Naive B cell (primary cell): Measurements from ENCODE around the gene IFI6. TPM values are rescaled to one million over a fixed set of nuclear protein-coding genes. Genes with fewer than 3 reads are reported as not detected.
A peak's percentile ranks its signal among the peaks of the same experiment; 100 is the strongest.
"Not testable (repeated sequence)": the region's sequence is repeated elsewhere in the genome, so short reads cannot be mapped to it uniquely, and the experiment has no call there.

Source experiments
- ATAC-seq, 2 donors: fragments of 150-1000 bp; cut with Tn5 transposase; 2 replicates each; pipeline ENCODE4 v1.10.0; 2021; ENCODE audit warnings: low read depth in 2 of 2, mild to moderate bottlenecking in 2 of 2, moderate library complexity in 2 of 2
- DNase-seq: peaks from one replicate; pipeline ENCODE4 v3.0.0; 2022
- H3K27ac Mint-ChIP-seq, 6 donors: one replicate each; pipeline ENCODE4 v1.8.0; 2020 to 2022; ENCODE audit warnings: mild to moderate bottlenecking in 6 of 6, mixed read lengths in 6 of 6, moderate library complexity in 5 of 6, inconsistent platforms in 2 of 6
- H3K27me3 Mint-ChIP-seq, 3 donors: one replicate each; pipeline ENCODE4 v1.8.0; 2021 to 2022; ENCODE audit warnings: mixed read lengths in 3 of 3, mild to moderate bottlenecking in 1 of 3
- H3K36me3 Mint-ChIP-seq, 2 donors: one replicate each; pipeline ENCODE4 v1.8.0; 2020 to 2022; ENCODE audit warnings: mixed read lengths in 2 of 2, inconsistent platforms in 1 of 2, mild to moderate bottlenecking in 1 of 2
- H3K4me1 Mint-ChIP-seq, 3 donors: one replicate each; pipeline ENCODE4 v1.8.0; 2020 to 2022; ENCODE audit warnings: mixed read lengths in 3 of 3, inconsistent platforms in 1 of 3, mild to moderate bottlenecking in 1 of 3, moderate library complexity in 1 of 3
- H3K4me3 Mint-ChIP-seq, 8 donors: one replicate each; pipeline ENCODE4 v1.8.0; 2020 to 2022; ENCODE audit warnings: mild to moderate bottlenecking in 8 of 8, mixed read lengths in 8 of 8, moderate library complexity in 8 of 8, inconsistent platforms in 2 of 8
- H3K9me3 Mint-ChIP-seq, 7 donors: one replicate each; pipeline ENCODE4 v1.8.0; 2020 to 2022; ENCODE audit warnings: mixed read lengths in 7 of 7, mild to moderate bottlenecking in 5 of 7, inconsistent platforms in 2 of 7, moderate library complexity in 1 of 7
- polyA plus RNA-seq, 6 donors: library from polyadenylated mRNA; unstranded; fragments of 300-500 nt; fragmentation: Illumina TruSeq; gene quantifications; one replicate each; pipeline ENCODE4 v1.2.3, GENCODE V29; 2021; ENCODE audit warnings: low read depth in 6 of 6

Gene IFI6
- polyA plus RNA-seq, 6 donors from 2014 or later, result 27.6 to 65.1 (median 52.8) TPM

- ATAC-seq (no peak), DNase-seq (no peak)
- H3K36me3 Mint-ChIP-seq, result no peaks in the 10 kb centered on the region
- peak overlapping the region in 2 of 6 donors; percentile 50 to 59 for H3K27ac Mint-ChIP-seq
- peaks cover 34 to 59% (median 45%) of the 10 kb centered on the region in 3 donors for H3K4me1 Mint-ChIP-seq
- H3K9me3 Mint-ChIP-seq, result no peaks in the 10 kb centered on the region
- H3K4me3 Mint-ChIP-seq, result no peak overlapping the region
- H3K27me3 Mint-ChIP-seq, result no peaks in the 10 kb centered on the region
Measured at GRCh38 chr1:27638805-27639204, 33.2 kb downstream of the IFI6 start.

- H3K27me3 Mint-ChIP-seq, result no peaks in the 10 kb centered on the region
- H3K4me3 Mint-ChIP-seq, result peak overlapping the region in 6 of 8 donors; percentile 11 to 85 (median 43)
- DNase-seq, result no peak
- ATAC-seq, result no peak
- peak overlapping the region in 4 of 6 donors; percentile 47 to 88 (median 62) for H3K27ac Mint-ChIP-seq
- H3K36me3 Mint-ChIP-seq, result no peaks in the 10 kb centered on the region
- no peaks in the 10 kb centered on the region for H3K9me3 Mint-ChIP-seq
- H3K4me1 Mint-ChIP-seq, result peaks cover 37 to 59% (median 43%) of the 10 kb centered on the region in 3 donors
Measured at GRCh38 chr1:27638047-27638734, 33.8 kb downstream of the IFI6 start.

GRCh38 chr1:27635396-27636142 is 36.4 kb downstream of the IFI6 start:
- Mint-ChIP-seq H3K27me3 (no peaks in the 10 kb centered on the region), H3K27ac (peak overlapping the region; percentile 93 to 99 (median 97)), H3K36me3 (no peaks in the 10 kb centered on the region), H3K4me3 (peak overlapping the region; percentile 75 to 96 (median 92)), H3K4me1 (peaks cover 62 to 85% (median 69%) of the 10 kb centered on the region in 3 donors), H3K9me3 (no peaks in the 10 kb centered on the region)
- DNase-seq, result no peak
- no peak for ATAC-seq

GRCh38 chr1:27634985-27635367 is 37.0 kb downstream of the IFI6 start, which contains the start of gene FGR:
FGR (minus strand) TSS chr1:27635185; CDS start chr1:27623916, 11,269 bp downstream.
- peak within 1 kb of the TSS; percentile 97 to 99 (median 97) for H3K27ac Mint-ChIP-seq
- no peaks in the 10 kb centered on the region for H3K27me3 Mint-ChIP-seq
- ATAC-seq (no peak), DNase-seq (peak; percentile 33)
- peak within 1 kb of the TSS; percentile 87 to 96 (median 94) for H3K4me3 Mint-ChIP-seq
- no peaks in the 10 kb centered on the region for H3K9me3 Mint-ChIP-seq
- no peaks in the 10 kb centered on the region for H3K36me3 Mint-ChIP-seq
- peaks cover 61 to 89% (median 74%) of the 10 kb centered on the region in 3 donors for H3K4me1 Mint-ChIP-seq

GRCh38 chr1:27634177-27634984 is 37.6 kb downstream of the IFI6 start:
- H3K36me3 Mint-ChIP-seq, result no peaks in the 10 kb centered on the region
- peaks cover 60 to 89% (median 78%) of the 10 kb centered on the region in 3 donors for H3K4me1 Mint-ChIP-seq
- H3K4me3 Mint-ChIP-seq, result peak overlapping the region; percentile 87 to 96 (median 94)
- peak; percentile 26 for ATAC-seq
- H3K27ac Mint-ChIP-seq, result peak overlapping the region; percentile 87 to 98 (median 96)
- peak; percentile 65 for DNase-seq
- no peaks in the 10 kb centered on the region for H3K9me3 Mint-ChIP-seq
- no peaks in the 10 kb centered on the region for H3K27me3 Mint-ChIP-seq

- peak overlapping the region; percentile 37 to 98 (median 94) for H3K27ac Mint-ChIP-seq
- H3K36me3 Mint-ChIP-seq, result no peaks in the 10 kb centered on the region
- peak overlapping the region; percentile 68 to 96 (median 88) for H3K4me3 Mint-ChIP-seq
Measured at GRCh38 chr1:27633640-27634176, 38.3 kb downstream of the IFI6 start.

GRCh38 chr1:27633298-27633610 is 38.7 kb downstream of the IFI6 start:
- DNase-seq (peak; percentile 13), ATAC-seq (no peak)
- H3K27ac Mint-ChIP-seq, result peak overlapping the region; percentile 79 to 98 (median 94)
- H3K4me1 Mint-ChIP-seq, result peaks cover 67 to 92% (median 83%) of the 10 kb centered on the region in 3 donors
- H3K27me3 Mint-ChIP-seq, result no peaks in the 10 kb centered on the region
- H3K4me3 Mint-ChIP-seq, result peak overlapping the region; percentile 68 to 96 (median 88)
- no peaks in the 10 kb centered on the region for H3K9me3 Mint-ChIP-seq
- H3K36me3 Mint-ChIP-seq, result no peaks in the 10 kb centered on the region

More at GRCh38 chr1:27633640-27634176, 38.3 kb downstream of the IFI6 start:
- ATAC-seq, result no peak
- DNase-seq, result no peak
- no peaks in the 10 kb centered on the region for H3K27me3 Mint-ChIP-seq
- H3K4me1 Mint-ChIP-seq, result peaks cover 63 to 92% (median 81%) of the 10 kb centered on the region in 3 donors
- H3K9me3 Mint-ChIP-seq, result no peaks in the 10 kb centered on the region

- Mint-ChIP-seq H3K4me1 (peaks cover 63 to 89% (median 79%) of the 10 kb centered on the region in 3 donors), H3K36me3 (no peaks in the 10 kb centered on the region), H3K27me3 (no peaks in the 10 kb centered on the region), H3K4me3 (peak overlapping the region; percentile 68 to 96 (median 88)), H3K27ac (peak overlapping the region; percentile 79 to 98 (median 94)), H3K9me3 (no peaks in the 10 kb centered on the region)
- peak; percentile 17 to 20 for ATAC-seq
- DNase-seq, result peak; percentile 30
Measured at GRCh38 chr1:27632387-27633297, 39.4 kb downstream of the IFI6 start.

GRCh38 chr1:27630859-27631491 is 41.0 kb downstream of the IFI6 start:
- ATAC-seq, result no peak
- peaks cover 64 to 80% (median 72%) of the 10 kb centered on the region in 3 donors for H3K4me1 Mint-ChIP-seq
- H3K36me3 Mint-ChIP-seq, result no peaks in the 10 kb centered on the region
- peak overlapping the region; percentile 82 to 98 (median 94) for H3K27ac Mint-ChIP-seq
- H3K4me3 Mint-ChIP-seq, result peak overlapping the region; percentile 3 to 96 (median 84)
- no peaks in the 10 kb centered on the region for H3K9me3 Mint-ChIP-seq
- H3K27me3 Mint-ChIP-seq, result no peaks in the 10 kb centered on the region
- peak; percentile 36 for DNase-seq

GRCh38 chr1:27628712-27629111 is 43.3 kb downstream of the IFI6 start:
- peak overlapping the region; percentile 48 to 96 (median 82) for H3K27ac Mint-ChIP-seq
- ATAC-seq (no peak), DNase-seq (no peak)
- H3K36me3 Mint-ChIP-seq, result no peaks in the 10 kb centered on the region
- no peaks in the 10 kb centered on the region for H3K9me3 Mint-ChIP-seq
- no peaks in the 10 kb centered on the region for H3K27me3 Mint-ChIP-seq
- peaks cover 57 to 69% (median 59%) of the 10 kb centered on the region in 3 donors for H3K4me1 Mint-ChIP-seq
- peak overlapping the region in 7 of 8 donors; percentile 1 to 66 (median 32) for H3K4me3 Mint-ChIP-seq

- Mint-ChIP-seq H3K27ac (peak overlapping the region in 1 of 6 donors; percentile 40), H3K4me1 (peaks cover 47 to 60% (median 54%) of the 10 kb centered on the region in 3 donors)
- ATAC-seq, H3K4me3 Mint-ChIP-seq, H3K36me3 Mint-ChIP-seq, DNase-seq, H3K27me3 Mint-ChIP-seq, H3K9me3 Mint-ChIP-seq: not testable (repeated sequence)
Measured at GRCh38 chr1:27627733-27628132, 44.3 kb downstream of the IFI6 start.

GRCh38 chr1:27627061-27627460 is 44.9 kb downstream of the IFI6 start:
- Mint-ChIP-seq H3K27ac (peak overlapping the region in 2 of 6 donors; percentile 43 to 98), H3K36me3 (peaks cover 0 to 5% of the 10 kb centered on the region in 2 donors), H3K27me3 (no peaks in the 10 kb centered on the region), H3K9me3 (no peaks in the 10 kb centered on the region), H3K4me3 (peak overlapping the region in 3 of 8 donors; percentile 48 to 76 (median 61)), H3K4me1 (peaks cover 42 to 58% (median 51%) of the 10 kb centered on the region in 3 donors)
- ATAC-seq, result no peak
- DNase-seq, result no peak
